Body of pancreas (tissue), 4 donors: ENCODE data around the gene STX18. TPM values are rescaled to one million over a fixed set of nuclear protein-coding genes. Genes with fewer than 3 reads are reported as not detected.

Experiments
- ATAC-seq: fragments of 150-250 bp; one replicate; pipeline ENCODE4 v1.9.1; 2016
- DNase-seq, 4 donors: peaks; one replicate each; pipeline ENCODE4 v3.0.0-alpha.2; 2019
- H3K27ac ChIP-seq, 4 donors: fragments of 200-600 bp; sonication (generic); 1 replicate in 3 of 4; 2 replicates in 1 of 4; pipeline versions ENCODE4 v1.5.1 to v1.6.1; 2016 to 2019; ENCODE audit warnings: mild to moderate bottlenecking in 1 of 4, mixed read lengths in 1 of 4, moderate library complexity in 1 of 4
- H3K27me3 ChIP-seq, 2 donors: fragments of 200-600 bp; sonication (generic); one replicate each; pipeline ENCODE4 v1.6.0; 2016; ENCODE audit warnings: mild to moderate bottlenecking in 1 of 2
- H3K36me3 ChIP-seq, 2 donors: fragments of 200-600 bp; sonication (generic); replicated peaks in 1 of 2; 2 replicates each; pipeline ENCODE4 v1.5.1; 2016; ENCODE audit warnings: low read depth in 2 of 2; ENCODE audit not compliant: insufficient read depth in 1 of 2
- H3K4me1 ChIP-seq: fragments of 200-600 bp; sonication (generic); one replicate; pipeline ENCODE4 v1.6.0; 2016
- H3K4me3 ChIP-seq, 2 donors: fragments of 200-600 bp; sonication (generic); 1 replicate in 1 of 2; 2 replicates in 1 of 2; pipeline ENCODE4 v1.5.1; 2016 to 2019
- H3K9me3 ChIP-seq, 3 donors: fragments of 200-600 bp; sonication (generic); 1 replicate in 2 of 3; 2 replicates in 1 of 3; pipeline ENCODE4 v1.5.1; 2016
- CTCF ChIP-seq, 7 experiments: fragments of 450-650 bp in 4 of 7; fragments of 200-600 bp in 3 of 7; sonication (generic) in 3 of 7; IDR thresholded peaks; one replicate each; pipeline ENCODE4 v1.5.1; 2016 to 2019; ENCODE audit warnings: antibody characterized with exemption in 7 of 7
- POLR2A ChIP-seq, 3 donors: fragments of 450-650 bp; IDR thresholded peaks; one replicate each; pipeline ENCODE4 v1.6.1; 2016; ENCODE audit warnings: antibody characterized with exemption in 3 of 3, mild to moderate bottlenecking in 2 of 3
- WGBS, 2 donors: methylation state at CpG; one replicate each; pipeline ENCODE4 v1.1.5; 2017; 5-methylcytosine and 5-hydroxymethylcytosine counted together
- intact Hi-C: fragments of 100-400 bp; cut with DNase I; formaldehyde crosslinking; loops from one replicate; pipeline ENCODE4 v1.15.1; 2023
- total RNA-seq, 2 donors: library from RNA; depleted of rRNA; stranded (reverse); fragments of >200 nt; gene quantifications; one replicate each; pipeline ENCODE4 v1.1.0, GENCODE V29; 2016

STX18 gene
- total RNA-seq, 2 donors from 2014 or later, result 13.5 to 53.4 TPM

- no peak for DNase-seq
- 92 to 93% methylated on average over 12 of the region's 12 CpGs for WGBS, 2 donors
- peaks cover 0 to 11% of the 10 kb centered on the region in 2 donors for H3K36me3 ChIP-seq
These were observed 114.6 kb downstream of the STX18 start for GRCh38 chr4:4427121-4427870.

GRCh38 chr4:4426511-4427120, 115.2 kb downstream of the STX18 start:
- H3K27ac ChIP-seq, result no peak overlapping the region
- H3K36me3 ChIP-seq, result peaks cover 0 to 16% of the 10 kb centered on the region in 2 donors
- intact Hi-C loops, result no loop called here
- no peak for DNase-seq
- H3K4me1 ChIP-seq, result no peaks in the 10 kb centered on the region
- H3K9me3 ChIP-seq, result no peaks in the 10 kb centered on the region
- H3K4me3 ChIP-seq, result no peak overlapping the region
- TF ChIP-seq CTCF (IDR thresholded peaks at IDR 0.05), result no peak
- no peak for TF ChIP-seq POLR2A (IDR thresholded peaks at IDR 0.05)
- no peak for ATAC-seq
- WGBS, 2 donors, result 81 to 91% methylated on average over 11 of the region's 11 CpGs
- H3K27me3 ChIP-seq, result no peaks in the 10 kb centered on the region

More at GRCh38 chr4:4427121-4427870, 114.6 kb downstream of the STX18 start:
- Histone ChIP-seq H3K4me1 (no peaks in the 10 kb centered on the region), H3K4me3 (no peak overlapping the region), H3K9me3 (no peaks in the 10 kb centered on the region), H3K27ac (no peak overlapping the region), H3K27me3 (no peaks in the 10 kb centered on the region)
- TF ChIP-seq CTCF (IDR thresholded peaks at IDR 0.05), result no peak
- TF ChIP-seq POLR2A (IDR thresholded peaks at IDR 0.05), result no peak
- ATAC-seq, result no peak
- intact Hi-C loops, result no loop called here

GRCh38 chr4:4425696-4426095, 116.2 kb downstream of the STX18 start:
- DNase-seq (no peak), ATAC-seq (no peak)
- WGBS, 2 donors, result 93 to 94% methylated on average over 7 of the region's 7 CpGs
- H3K4me3 ChIP-seq, result no peak overlapping the region
- intact Hi-C loops, result no loop called here
- TF ChIP-seq POLR2A (IDR thresholded peaks at IDR 0.05) (no peak), CTCF (IDR thresholded peaks at IDR 0.05) (no peak)
- H3K9me3 ChIP-seq, result no peaks in the 10 kb centered on the region
- H3K4me1 ChIP-seq, result no peaks in the 10 kb centered on the region
- H3K36me3 ChIP-seq, result peaks cover 0 to 18% of the 10 kb centered on the region in 2 donors
- no peak overlapping the region for H3K27ac ChIP-seq
- no peaks in the 10 kb centered on the region for H3K27me3 ChIP-seq

- Histone ChIP-seq H3K4me1 (no peaks in the 10 kb centered on the region), H3K27ac (no peak overlapping the region), H3K4me3 (no peak overlapping the region), H3K27me3 (no peaks in the 10 kb centered on the region), H3K36me3 (peaks cover 0 to 23% of the 10 kb centered on the region in 2 donors), H3K9me3 (no peaks in the 10 kb centered on the region)
- 90 to 91% methylated on average over 13 of the region's 13 CpGs for WGBS, 2 donors
- TF ChIP-seq POLR2A (IDR thresholded peaks at IDR 0.05), result no peak
- TF ChIP-seq CTCF (IDR thresholded peaks at IDR 0.05), result no peak
- DNase-seq (no peak), ATAC-seq (no peak)
- intact Hi-C loops, result no loop called here
These were observed 116.6 kb downstream of the STX18 start for GRCh38 chr4:4425119-4425690.
